Fibroblast of pulmonary artery (primary cell): ENCODE data around the gene GALR1.

Experiments
- DNase-seq: peaks from one replicate; pipeline ENCODE4 v3.0.0-alpha.2; 2010; ENCODE audit warnings: low read depth
- H3K4me3 ChIP-seq: replicated peaks from 2 replicates; pipeline ENCODE4 v1.5.1; 2011; ENCODE audit warnings: low read depth, mild to moderate bottlenecking, control low read depth, low read length, moderate library complexity
- CTCF ChIP-seq: IDR thresholded peaks from 2 replicates; pipeline ENCODE4 v1.5.1; 2011; ENCODE audit warnings: mild to moderate bottlenecking, control low read depth, low read length, inconsistent platforms; ENCODE audit errors: missing control alignments

GALR1 gene

GRCh38 chr18:77250501-77250925, 865 bp downstream of the GALR1 start:
- no peak overlapping the region for H3K4me3 ChIP-seq
- TF ChIP-seq CTCF = no peak
- no peak for DNase-seq

- DNase-seq = peak; percentile 7
- TF ChIP-seq CTCF = no peak
- no peak overlapping the region for H3K4me3 ChIP-seq
Measured at GRCh38 chr18:77250926-77251729, 1.5 kb downstream of the GALR1 start.

GRCh38 chr18:77251730-77252050, 2.0 kb downstream of the GALR1 start:
- TF ChIP-seq CTCF = no peak
- no peak overlapping the region for H3K4me3 ChIP-seq
- DNase-seq = no peak

GRCh38 chr18:77254711-77255405, 5.2 kb downstream of the GALR1 start:
- no peak overlapping the region for H3K4me3 ChIP-seq
- TF ChIP-seq CTCF = no peak
- DNase-seq = no peak

GRCh38 chr18:77255426-77256105, 5.9 kb downstream of the GALR1 start:
- DNase-seq = no peak
- H3K4me3 ChIP-seq = no peak overlapping the region
- TF ChIP-seq CTCF = no peak

GRCh38 chr18:77262643-77263465, 13.2 kb downstream of the GALR1 start:
- no peak for TF ChIP-seq CTCF
- no peak overlapping the region for H3K4me3 ChIP-seq
- DNase-seq = no peak
